Measurements from ENCODE around the gene GXYLT1. TPM values are rescaled to one million over a fixed set of nuclear protein-coding genes. Genes with fewer than 3 reads are reported as not detected.
"Not testable (repeated sequence)": the region's sequence is repeated elsewhere in the genome, so short reads cannot be mapped to it uniquely, and the experiment has no call there.

Gene GXYLT1, protein sequence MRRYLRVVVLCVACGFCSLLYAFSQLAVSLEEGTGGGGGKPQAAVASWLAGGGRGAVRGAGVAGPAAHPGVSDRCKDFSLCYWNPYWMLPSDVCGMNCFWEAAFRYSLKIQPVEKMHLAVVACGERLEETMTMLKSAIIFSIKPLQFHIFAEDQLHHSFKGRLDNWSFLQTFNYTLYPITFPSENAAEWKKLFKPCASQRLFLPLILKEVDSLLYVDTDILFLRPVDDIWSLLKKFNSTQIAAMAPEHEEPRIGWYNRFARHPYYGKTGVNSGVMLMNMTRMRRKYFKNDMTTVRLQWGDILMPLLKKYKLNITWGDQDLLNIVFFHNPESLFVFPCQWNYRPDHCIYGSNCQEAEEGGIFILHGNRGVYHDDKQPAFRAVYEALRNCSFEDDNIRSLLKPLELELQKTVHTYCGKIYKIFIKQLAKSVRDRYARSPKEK
- total RNA-seq (1 to 10 TPM; 6.7 to 9.7 (median 7.2) TPM), polyA plus RNA-seq (1 to 10 TPM; 2.6 to 2.7 TPM), total RNA-seq (11.7 reads per million, percentile 39 among the genes with 10 or more reads in this experiment)

DNA sequence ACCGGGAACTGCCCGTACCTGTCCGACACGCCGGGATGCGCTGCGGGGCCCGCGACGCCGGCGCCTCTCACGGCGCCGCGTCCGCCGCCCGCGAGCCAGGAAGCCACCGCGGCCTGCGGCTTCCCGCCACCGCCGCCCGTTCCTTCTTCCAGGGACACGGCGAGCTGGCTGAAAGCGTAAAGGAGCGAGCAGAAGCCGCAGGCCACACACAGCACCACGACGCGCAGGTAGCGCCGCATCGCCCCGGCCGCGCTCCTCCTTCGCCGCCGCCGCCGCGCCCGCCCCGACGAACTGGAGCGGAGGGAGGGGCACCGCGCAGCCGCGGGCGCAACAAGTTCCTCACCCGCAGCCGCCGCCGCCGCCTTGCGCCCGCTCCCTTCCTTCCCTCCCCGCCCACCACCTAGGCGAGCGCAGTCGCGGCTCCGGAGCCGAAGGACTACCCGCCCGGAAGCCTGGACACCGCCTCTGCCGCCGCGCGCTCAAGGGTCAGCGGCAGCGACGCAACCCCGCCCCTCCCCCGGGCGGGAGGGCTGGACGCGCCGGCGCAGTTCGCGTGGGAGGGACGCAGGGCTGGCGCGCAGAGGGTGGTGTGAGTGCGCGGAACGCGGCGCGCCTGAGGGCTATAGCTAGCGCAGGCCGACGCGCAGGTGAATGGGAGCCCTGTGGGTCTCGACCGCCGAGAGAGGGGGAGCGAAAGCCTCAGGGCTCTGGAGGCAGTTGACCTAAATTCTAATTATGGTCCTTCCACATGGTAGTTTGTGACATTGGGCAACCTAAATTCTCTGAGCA is at the start of gene GXYLT1:
Gene GXYLT1 (minus strand): TSS at position 467 of the 789 bp plus-strand sequence. CDS start 228 bp downstream, at position 239.
- Histone ChIP-seq H3K4me3 (ENCODE audit: low read length) (peak within 1 kb of the TSS; percentile 54), H3K4me1 (ENCODE audit: control insufficient read depth in 2 of 2, insufficient read depth in 2 of 2, low read length in 2 of 2) (peaks cover 7 to 11% of the 10 kb centered on the region in 2 donors), H3K36me3 (ENCODE audit: control insufficient read depth in 2 of 3, insufficient read depth in 3 of 3, low read length in 3 of 3) (peaks cover 0 to 5% (median 0%) of the 10 kb centered on the region in 3 experiments), H3K27me3 (ENCODE audit: control insufficient read depth in 2 of 2, insufficient read depth in 2 of 2, low read length in 2 of 2) (no peaks in the 10 kb centered on the region), H3K27ac (ENCODE audit: low read depth, low read length) (peak within 1 kb of the TSS; percentile 62), H3K9me3 (ENCODE audit: control insufficient read depth in 2 of 3, low read length in 3 of 3) (no peaks in the 10 kb centered on the region)
- ChIA-PET CTCF (interaction anchor here (1.4 kb wide), 1 partner anchor 225 kb away, joined by 3 read pairs; no protein-coding TSS in a partner anchor), POLR2A (interaction anchor here (0.8 to 1.3 kb wide), 2 partner anchors 47 to 182 kb away, joined by 3 to 6 read pairs; partner anchors contain the start of genes PPHLN1 and ZCRB1)
- Mint-ChIP-seq H3K4me1 (peaks cover 32 to 54% (median 45%) of the 10 kb centered on the region in 7 donors), H3K27ac (peak within 1 kb of the TSS; percentile 80 to 95 (median 89)), H3K36me3 (peaks cover 0 to 4% (median 0%) of the 10 kb centered on the region in 5 donors), H3K9me3 (peaks cover 0 to 3% (median 0%) of the 10 kb centered on the region in 11 donors), H3K4me3 (peak within 1 kb of the TSS; percentile 89 to 98 (median 94)), H3K27me3 (peaks cover 0 to 11% (median 0%) of the 10 kb centered on the region in 5 donors)
- intact Hi-C loops (cut with micrococcal nuclease), result loop anchor here (1.0 to 10.0 kb wide), 10 partner anchors 12 to 1610 kb away; partner anchors contain the start of genes PPHLN1 (in 2 of the 2), YAF2 (in 2 of the 2), ZCRB1 (in 2 of the 2) and IRAK4 (in 1 of the 2)
- ATAC-seq (peak; percentile 94), DNase-seq (peak; percentile 60 to 89 (median 73))

DNA sequence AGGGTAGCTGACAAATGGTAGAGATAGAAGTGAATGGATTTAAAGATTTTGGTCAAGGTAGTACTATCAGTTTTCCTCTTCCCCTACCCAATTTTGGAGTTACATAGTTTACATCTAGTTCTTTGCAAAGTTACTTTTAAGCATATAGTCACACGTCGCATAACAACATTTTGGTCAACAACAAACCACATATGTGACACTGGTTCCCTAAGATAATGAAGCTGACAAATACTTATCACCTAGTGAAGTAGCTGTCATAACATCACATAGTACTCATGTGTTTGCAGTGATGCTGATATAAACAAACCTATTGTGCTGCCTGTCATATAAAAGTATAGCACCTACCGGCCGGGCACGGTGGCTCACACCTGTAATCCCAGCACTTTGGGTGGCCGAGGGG is 48.0 kb upstream of the GXYLT1 start:
- no peaks in the 10 kb centered on the region for H3K27me3 ChIP-seq (ENCODE audit: control insufficient read depth in 2 of 2, insufficient read depth in 2 of 2, low read length in 2 of 2)
- no peak overlapping the region for H3K4me3 Mint-ChIP-seq
- no peaks in the 10 kb centered on the region for H3K9me3 Mint-ChIP-seq
- intact Hi-C loops (cut with micrococcal nuclease), result no loop called here
- no peak overlapping the region for H3K4me3 ChIP-seq (ENCODE audit: low read length)
- no peak for DNase-seq
- no peak overlapping the region for H3K27ac Mint-ChIP-seq
- no peaks in the 10 kb centered on the region for H3K27me3 Mint-ChIP-seq
- no peaks in the 10 kb centered on the region for H3K4me1 ChIP-seq (ENCODE audit: control insufficient read depth in 2 of 2, insufficient read depth in 2 of 2, low read length in 2 of 2)
- H3K4me1 Mint-ChIP-seq, result peaks cover 0 to 17% (median 13%) of the 10 kb centered on the region in 7 donors
- H3K36me3 ChIP-seq (ENCODE audit: control insufficient read depth in 2 of 3, insufficient read depth in 3 of 3, low read length in 3 of 3), result peaks cover 0 to 22% (median 0%) of the 10 kb centered on the region in 3 experiments
- no peaks in the 10 kb centered on the region for H3K9me3 ChIP-seq (ENCODE audit: control insufficient read depth in 2 of 3, low read length in 3 of 3)
- H3K27ac ChIP-seq (ENCODE audit: low read depth, low read length), result no peak overlapping the region
- no peak for ATAC-seq
- ChIA-PET POLR2A (no interaction called here), CTCF (no interaction called here)
- H3K36me3 Mint-ChIP-seq, result peaks cover 3 to 39% (median 11%) of the 10 kb centered on the region in 5 donors

DNA sequence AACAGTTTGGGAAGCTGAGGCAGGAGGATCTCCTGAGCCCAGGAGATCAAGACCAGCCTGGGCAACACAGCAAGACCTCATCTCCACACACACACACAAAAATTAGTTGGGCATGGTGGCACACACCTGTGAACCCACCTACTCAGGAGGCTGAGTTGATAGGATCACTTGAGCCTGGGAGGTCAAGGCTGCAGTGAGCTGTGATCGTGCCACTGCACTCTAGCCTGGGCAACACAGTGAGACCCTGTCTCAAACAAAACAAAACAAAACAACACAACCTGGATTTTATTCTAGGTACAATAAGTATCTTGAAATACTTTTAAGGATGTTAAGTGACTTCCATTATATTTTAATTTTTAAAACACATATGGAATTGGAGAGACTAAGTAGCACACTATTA is 47.6 kb upstream of the GXYLT1 start:
- no peak for ATAC-seq
- Histone ChIP-seq H3K27ac (ENCODE audit: low read depth, low read length) (no peak overlapping the region), H3K36me3 (ENCODE audit: control insufficient read depth in 2 of 3, insufficient read depth in 3 of 3, low read length in 3 of 3) (peaks cover 0 to 20% (median 0%) of the 10 kb centered on the region in 3 experiments), H3K27me3 (ENCODE audit: control insufficient read depth in 2 of 2, insufficient read depth in 2 of 2, low read length in 2 of 2) (no peaks in the 10 kb centered on the region), H3K4me3 (ENCODE audit: low read length) (no peak overlapping the region), H3K4me1 (ENCODE audit: control insufficient read depth in 2 of 2, insufficient read depth in 2 of 2, low read length in 2 of 2) (no peaks in the 10 kb centered on the region), H3K9me3 (ENCODE audit: control insufficient read depth in 2 of 3, low read length in 3 of 3) (no peaks in the 10 kb centered on the region)
- Mint-ChIP-seq H3K27ac (peak overlapping the region in 1 of 9 donors; percentile 43), H3K4me1 (peaks cover 0 to 17% (median 13%) of the 10 kb centered on the region in 7 donors), H3K36me3 (peaks cover 3 to 36% (median 11%) of the 10 kb centered on the region in 5 donors), H3K9me3 (no peaks in the 10 kb centered on the region), H3K4me3 (no peak overlapping the region), H3K27me3 (no peaks in the 10 kb centered on the region)
- POLR2A ChIA-PET, result no interaction called here
- no peak for DNase-seq
- CTCF ChIA-PET, result no interaction called here
- intact Hi-C loops (cut with micrococcal nuclease), result no loop called here

DNA sequence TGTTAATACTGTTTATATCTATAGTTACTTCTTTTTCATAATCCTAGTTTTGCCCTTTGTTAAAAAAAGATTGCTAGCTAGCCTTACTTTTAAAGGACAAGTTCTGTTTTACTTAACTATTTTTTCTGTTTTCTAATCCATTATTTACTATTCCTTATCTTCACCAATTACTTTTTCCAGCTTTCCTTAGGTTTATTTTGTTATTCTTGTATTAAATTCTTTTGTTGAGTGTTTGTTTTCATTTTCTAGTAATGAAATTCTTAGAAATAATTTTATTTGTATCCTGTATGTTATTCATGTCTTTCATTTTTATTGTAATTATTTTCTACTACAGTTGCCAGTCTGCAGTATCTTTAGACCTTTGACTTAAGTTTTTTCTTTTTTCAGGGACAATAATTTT is 45.7 kb upstream of the GXYLT1 start:
- Mint-ChIP-seq H3K9me3 (no peaks in the 10 kb centered on the region), H3K4me1 (peaks cover 0 to 15% (median 7%) of the 10 kb centered on the region in 7 donors), H3K27me3 (no peaks in the 10 kb centered on the region), H3K4me3 (no peak overlapping the region), H3K27ac (no peak overlapping the region), H3K36me3 (peaks cover 0 to 21% (median 4%) of the 10 kb centered on the region in 5 donors)
- CTCF ChIA-PET, result no interaction called here
- Histone ChIP-seq H3K4me1 (ENCODE audit: control insufficient read depth in 2 of 2, insufficient read depth in 2 of 2, low read length in 2 of 2) (no peaks in the 10 kb centered on the region), H3K9me3 (ENCODE audit: control insufficient read depth in 2 of 3, low read length in 3 of 3) (no peaks in the 10 kb centered on the region), H3K27me3 (ENCODE audit: control insufficient read depth in 2 of 2, insufficient read depth in 2 of 2, low read length in 2 of 2) (no peaks in the 10 kb centered on the region), H3K27ac (ENCODE audit: low read depth, low read length) (no peak overlapping the region), H3K4me3 (ENCODE audit: low read length) (no peak overlapping the region), H3K36me3 (ENCODE audit: control insufficient read depth in 2 of 3, insufficient read depth in 3 of 3, low read length in 3 of 3) (peaks cover 0 to 9% (median 0%) of the 10 kb centered on the region in 3 experiments)
- DNase-seq (no peak), ATAC-seq (no peak)
- POLR2A ChIA-PET, result no interaction called here
- intact Hi-C loops (cut with micrococcal nuclease), result no loop called here

DNA sequence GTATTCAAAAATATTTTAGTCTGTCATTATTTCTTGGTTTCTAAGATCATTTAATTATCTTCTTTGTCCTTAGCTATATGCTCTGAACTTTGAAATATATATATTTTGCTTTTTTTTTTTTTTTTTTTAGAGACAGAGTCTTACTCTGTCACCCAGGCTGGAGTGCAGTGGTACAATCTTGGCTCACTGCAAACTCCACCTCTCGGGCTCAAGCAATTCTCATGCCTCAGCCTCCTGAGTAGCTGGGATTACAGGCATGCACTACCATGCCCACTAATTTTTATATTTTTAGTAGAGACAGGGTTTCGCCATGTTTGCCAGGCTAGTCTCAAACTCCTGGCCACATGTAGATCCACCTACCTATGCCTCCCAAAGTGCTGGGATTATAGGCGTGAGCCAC is 43.6 kb upstream of the GXYLT1 start:
- H3K4me3 Mint-ChIP-seq; H3K27me3 Mint-ChIP-seq; H3K9me3 ChIP-seq (ENCODE audit: control insufficient read depth in 2 of 3, low read length in 3 of 3); intact Hi-C loops (cut with micrococcal nuclease); H3K4me3 ChIP-seq (ENCODE audit: low read length); H3K36me3 ChIP-seq (ENCODE audit: control insufficient read depth in 2 of 3, insufficient read depth in 3 of 3, low read length in 3 of 3); H3K27me3 ChIP-seq (ENCODE audit: control insufficient read depth in 2 of 2, insufficient read depth in 2 of 2, low read length in 2 of 2); POLR2A ChIA-PET; H3K27ac Mint-ChIP-seq; H3K27ac ChIP-seq (ENCODE audit: low read depth, low read length); H3K4me1 ChIP-seq (ENCODE audit: control insufficient read depth in 2 of 2, insufficient read depth in 2 of 2, low read length in 2 of 2); DNase-seq; ATAC-seq; CTCF ChIA-PET; H3K9me3 Mint-ChIP-seq: not testable (repeated sequence)
- H3K4me1 Mint-ChIP-seq, result peaks cover 0 to 29% (median 15%) of the 10 kb centered on the region in 7 donors
- peaks cover 4 to 25% (median 11%) of the 10 kb centered on the region in 5 donors for H3K36me3 Mint-ChIP-seq

DNA sequence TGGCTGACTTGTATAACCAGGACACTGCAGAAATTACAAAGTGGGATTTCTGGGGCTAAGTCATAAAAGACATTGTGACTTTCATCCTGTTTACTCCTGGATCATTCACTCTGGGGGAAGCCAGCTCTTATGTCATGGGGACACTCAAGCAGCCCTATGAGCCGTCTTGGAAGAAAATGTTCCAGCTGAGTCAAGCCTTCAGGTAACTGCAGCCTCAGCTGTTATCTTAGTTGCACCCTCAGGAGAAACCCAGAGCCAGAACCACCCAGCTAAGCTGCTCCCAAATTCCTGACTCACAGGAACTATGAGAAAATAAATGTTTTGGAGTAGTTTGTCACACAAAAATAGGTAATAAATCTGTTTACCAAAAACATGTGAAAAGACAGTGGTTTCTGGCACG is 43.1 kb upstream of the GXYLT1 start:
- CTCF ChIA-PET, result interaction anchor here (0.7 kb wide), 1 partner anchor 183 kb away, joined by 3 read pairs; no protein-coding TSS in a partner anchor
- no peak for ATAC-seq
- Mint-ChIP-seq H3K9me3 (no peaks in the 10 kb centered on the region), H3K4me3 (no peak overlapping the region), H3K36me3 (peaks cover 4 to 27% (median 11%) of the 10 kb centered on the region in 5 donors), H3K27me3 (no peaks in the 10 kb centered on the region), H3K27ac (no peak overlapping the region), H3K4me1 (peaks cover 0 to 33% (median 19%) of the 10 kb centered on the region in 7 donors)
- Histone ChIP-seq H3K9me3 (ENCODE audit: control insufficient read depth in 2 of 3, low read length in 3 of 3) (no peaks in the 10 kb centered on the region), H3K4me1 (ENCODE audit: control insufficient read depth in 2 of 2, insufficient read depth in 2 of 2, low read length in 2 of 2) (no peaks in the 10 kb centered on the region), H3K27me3 (ENCODE audit: control insufficient read depth in 2 of 2, insufficient read depth in 2 of 2, low read length in 2 of 2) (no peaks in the 10 kb centered on the region), H3K27ac (ENCODE audit: low read depth, low read length) (no peak overlapping the region), H3K36me3 (ENCODE audit: control insufficient read depth in 2 of 3, insufficient read depth in 3 of 3, low read length in 3 of 3) (peaks cover 0 to 3% (median 0%) of the 10 kb centered on the region in 3 experiments), H3K4me3 (ENCODE audit: low read length) (no peak overlapping the region)
- DNase-seq, result no peak
- POLR2A ChIA-PET, result no interaction called here
- intact Hi-C loops (cut with micrococcal nuclease), result no loop called here

Measured in naive thymus-derived CD4-positive, alpha-beta T cell (primary cell).